NCI-H524 treated with DMSO at 0.1 percent for 48 hours (cell line): ENCODE data around the gene RAB5B.
"Not testable (repeated sequence)": the region's sequence is repeated elsewhere in the genome, so short reads cannot be mapped to it uniquely, and the experiment has no call there.

Experiments used
- DNase-seq: peaks from one replicate; lab custom pipeline; 2025; lab: John Stamatoyannopoulos, UW

RAB5B gene

DNA sequence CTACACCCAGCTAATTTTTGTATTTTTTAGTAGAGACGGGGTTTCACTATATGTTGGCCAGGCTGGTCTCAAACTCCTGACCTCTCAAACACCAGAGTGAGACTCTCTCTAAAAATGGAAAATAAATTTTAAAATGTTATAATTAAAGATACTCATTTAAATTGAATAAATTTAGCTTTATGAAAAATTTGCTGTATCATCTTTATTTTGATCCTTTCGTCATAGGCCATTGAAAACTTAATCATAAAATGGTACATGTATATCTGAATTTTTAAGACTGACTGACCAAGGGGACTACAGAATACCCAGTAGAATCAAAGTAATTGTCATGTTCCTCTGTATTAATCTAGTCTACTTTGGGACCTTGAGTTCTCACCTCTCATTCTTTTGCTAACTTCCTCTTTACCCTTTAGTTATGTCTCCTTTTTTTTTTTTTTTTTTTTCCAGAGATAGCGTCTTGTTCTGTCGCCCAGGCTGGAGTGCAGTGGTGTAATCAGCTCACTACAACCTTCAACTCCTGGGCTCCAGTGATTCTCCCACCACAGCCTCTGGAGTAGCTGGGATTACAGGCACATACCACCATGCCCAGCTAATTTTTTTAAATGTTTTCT is 9.5 kb downstream of the RAB5B start:
- no peak for DNase-seq

- no peak for DNase-seq
Observed at GRCh38 chr12:55984861-55985260, 11.0 kb downstream of the RAB5B start.

DNA sequence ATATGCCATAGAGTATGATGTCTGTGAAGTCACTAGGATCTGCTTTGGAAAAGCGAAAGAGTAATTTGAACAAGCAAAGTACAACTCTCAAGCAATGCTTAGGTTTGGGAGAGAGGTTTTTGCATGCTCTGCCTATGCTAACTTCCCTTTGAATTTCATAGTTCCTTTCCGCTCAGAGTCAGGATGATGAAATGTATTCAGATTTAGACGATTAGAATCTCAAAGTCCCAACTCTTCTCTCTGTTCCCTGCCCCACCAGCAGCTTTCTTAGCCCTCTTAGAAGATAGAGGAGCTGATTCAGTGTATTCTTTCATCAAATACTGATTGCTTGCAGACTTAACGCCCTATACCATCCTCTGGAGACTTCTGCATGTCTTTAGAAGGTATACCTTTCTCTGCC is 11.5 kb downstream of the RAB5B start:
- DNase-seq, result no peak

- not testable (repeated sequence) for DNase-seq
Observed at GRCh38 chr12:55985976-55986375, 12.1 kb downstream of the RAB5B start.

GRCh38 chr12:55991110-55991509 is 17.2 kb downstream of the RAB5B start:
- DNase-seq, result no peak

GRCh38 chr12:55993230-55993853 is 19.5 kb downstream of the RAB5B start:
- DNase-seq, result no peak

DNA sequence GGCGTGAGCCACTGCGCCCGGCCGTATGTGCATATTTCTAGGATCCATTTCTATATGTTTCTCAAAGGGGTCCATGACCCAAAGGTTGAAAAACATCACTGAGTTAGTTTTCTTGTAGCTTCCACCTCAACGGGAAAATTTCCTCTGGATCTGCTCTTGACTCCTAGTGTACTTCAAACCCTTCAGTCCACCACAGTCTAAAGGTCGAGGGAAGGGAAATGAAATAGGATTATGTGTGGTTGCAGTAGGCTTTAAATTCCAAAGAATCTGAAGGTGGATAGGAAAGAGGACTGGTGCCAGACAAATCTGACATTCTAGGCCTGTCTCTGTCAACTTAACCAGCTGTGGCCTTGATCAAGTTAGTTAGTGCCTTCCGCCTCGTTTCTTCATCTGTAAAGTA is 21.5 kb downstream of the RAB5B start:
- DNase-seq, result no peak

- no peak for DNase-seq
Observed at GRCh38 chr12:55996201-55996714, 22.4 kb downstream of the RAB5B start.

GRCh38 chr12:55996715-55997534 is 23.0 kb downstream of the RAB5B start, which contains the start of gene SUOX:
TSS of gene SUOX (plus strand) at chr12:55997276. CDS start at chr12:56002222, 4,946 bp downstream.
- peak; percentile 56 for DNase-seq

GRCh38 chr12:55997535-55997859 is 23.6 kb downstream of the RAB5B start:
- DNase-seq, result no peak

DNA sequence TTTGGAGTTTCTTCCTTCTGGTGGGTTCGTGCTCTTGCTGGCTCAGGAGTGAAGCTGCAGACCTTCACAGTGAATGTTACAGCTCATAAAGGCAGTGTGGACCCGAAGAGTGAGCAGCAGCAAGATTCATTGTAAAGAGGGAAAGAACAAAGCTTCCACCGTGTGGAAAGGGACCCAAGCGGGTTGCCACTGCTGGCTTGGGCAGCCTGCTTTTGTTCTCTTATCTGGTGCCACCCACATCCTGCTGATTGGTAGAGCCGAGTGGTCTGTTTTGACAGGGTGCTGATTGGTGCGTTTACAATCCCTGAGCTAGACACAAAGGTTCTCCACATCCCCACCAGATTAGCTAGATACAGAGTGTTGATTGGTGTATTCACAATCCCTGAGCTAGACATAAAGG is 25.6 kb downstream of the RAB5B start:
- DNase-seq, result not testable (repeated sequence)

DNA sequence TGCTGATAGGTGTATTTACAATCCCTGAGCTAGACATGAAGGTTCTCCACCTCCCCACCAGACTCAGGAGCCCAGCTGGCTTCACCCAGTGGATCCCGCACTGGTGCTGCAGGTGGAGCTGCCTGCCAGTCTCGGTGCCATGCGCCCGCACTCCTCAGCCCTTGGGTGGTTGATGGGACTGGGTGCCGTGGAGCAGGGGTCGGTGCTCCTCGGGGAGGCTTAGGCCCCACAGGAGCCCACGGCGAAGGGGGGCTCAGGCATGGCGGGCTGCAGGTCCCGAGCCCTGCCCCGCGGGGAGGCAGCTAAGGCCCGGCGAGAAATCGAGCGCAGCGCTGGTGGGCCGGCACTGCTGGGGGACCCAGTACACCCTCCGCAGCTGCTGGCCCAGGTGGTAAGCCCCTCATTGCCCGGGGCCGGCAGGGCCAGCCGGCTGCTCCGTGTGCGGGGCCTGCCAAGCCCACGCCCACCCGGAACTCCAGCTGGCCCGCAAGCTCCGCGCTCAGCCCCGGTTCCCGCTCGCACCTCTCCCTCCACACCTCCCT is 26.2 kb downstream of the RAB5B start:
- DNase-seq, result not testable (repeated sequence)

DNA sequence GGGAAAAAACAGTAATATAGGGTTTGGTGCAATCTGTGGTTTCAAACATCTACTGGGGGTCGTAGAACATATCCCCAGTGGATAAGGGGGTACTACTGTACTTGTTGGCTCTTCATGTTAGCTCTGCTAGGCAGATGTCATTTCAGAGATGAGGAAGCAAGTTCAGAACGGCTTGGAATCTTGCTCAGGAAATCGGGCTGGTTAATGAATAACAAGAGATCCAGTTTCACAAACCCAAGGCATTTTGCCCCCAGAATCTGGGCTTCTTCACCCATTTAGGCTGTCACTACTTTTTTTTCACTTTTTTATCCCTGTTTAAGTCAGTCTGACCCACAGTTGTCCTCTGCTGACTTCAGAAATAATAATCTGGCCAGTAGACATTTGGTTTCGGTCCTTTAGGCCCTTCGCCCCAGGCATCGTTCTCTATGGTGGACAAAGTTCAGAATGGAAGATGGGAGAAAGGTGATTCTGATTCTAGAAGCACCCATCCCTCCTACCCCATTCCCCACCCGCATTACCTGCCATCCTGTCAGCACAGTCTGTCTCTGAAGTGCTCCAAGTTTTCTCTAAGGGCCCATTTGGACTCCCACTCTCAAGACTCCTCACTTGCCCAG is 27.7 kb downstream of the RAB5B start:
- no peak for DNase-seq

DNA sequence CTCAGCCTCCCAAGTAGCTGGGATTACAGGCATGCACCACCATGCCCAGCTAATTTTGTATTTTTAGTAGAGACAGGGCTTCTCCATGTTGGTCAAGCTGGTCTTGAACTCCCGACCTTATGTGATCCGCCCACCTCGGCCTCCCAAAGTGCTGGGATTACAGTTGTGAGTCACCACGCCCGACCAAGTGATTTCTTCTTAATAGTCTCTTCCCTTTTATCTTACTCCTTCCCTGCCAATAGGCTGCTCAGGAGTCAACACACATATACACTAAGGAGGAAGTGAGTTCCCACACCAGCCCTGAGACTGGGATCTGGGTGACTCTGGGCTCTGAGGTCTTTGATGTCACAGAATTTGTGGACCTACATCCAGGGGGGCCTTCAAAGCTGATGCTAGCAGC is 29.5 kb downstream of the RAB5B start:
- DNase-seq, result not testable (repeated sequence)

GRCh38 chr12:56004211-56004610 is 30.3 kb downstream of the RAB5B start:
- DNase-seq, result no peak

DNA sequence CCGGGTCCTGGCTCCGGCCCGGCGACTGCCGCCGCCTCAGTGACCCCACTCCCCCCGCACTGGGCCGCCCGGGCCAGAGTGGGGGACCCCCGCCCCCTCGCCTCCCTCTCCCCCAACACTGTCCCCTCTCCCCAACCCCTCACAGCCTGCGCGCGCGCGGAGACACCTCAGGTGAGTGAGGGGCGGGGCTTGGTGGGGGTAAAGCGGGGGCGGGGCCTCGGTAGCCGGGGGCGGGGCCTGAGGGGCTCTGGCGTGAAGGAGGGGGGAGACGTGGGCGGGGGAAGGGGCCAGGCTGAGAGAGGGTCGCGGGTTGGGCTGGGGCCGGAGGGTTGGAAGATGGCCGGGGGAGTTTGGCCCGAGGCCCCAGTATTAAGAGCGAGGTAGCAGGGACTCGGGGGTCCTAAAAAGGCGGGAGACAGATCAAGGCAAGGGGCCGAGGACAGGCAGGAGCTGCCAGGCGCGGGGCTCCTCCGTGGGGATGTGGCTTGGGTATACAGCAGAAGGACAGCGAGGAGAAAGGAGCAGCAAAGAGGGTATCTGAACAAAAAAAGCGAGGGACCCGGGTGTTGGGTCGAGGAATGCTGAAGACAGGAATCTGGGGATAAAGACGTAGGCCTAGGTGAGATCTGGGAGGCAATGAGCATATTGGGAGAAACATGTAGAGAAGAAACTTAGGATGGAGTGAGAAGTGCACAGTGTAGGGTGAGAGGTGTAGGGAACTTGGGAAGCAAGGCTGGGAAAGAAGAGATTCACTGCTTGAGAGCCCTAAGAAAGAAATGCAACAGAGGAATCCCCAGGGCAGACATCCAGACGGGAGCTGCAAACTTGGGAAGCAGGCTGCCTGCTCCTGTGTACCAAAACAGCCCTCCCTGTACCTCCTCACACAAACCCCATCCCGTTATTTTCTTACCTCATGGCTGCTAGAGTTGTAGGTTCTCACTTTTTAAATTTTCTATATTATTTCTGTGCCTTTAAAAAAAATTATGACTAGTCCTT is 34.0 kb downstream of the RAB5B start:
- DNase-seq, result no peak

DNA sequence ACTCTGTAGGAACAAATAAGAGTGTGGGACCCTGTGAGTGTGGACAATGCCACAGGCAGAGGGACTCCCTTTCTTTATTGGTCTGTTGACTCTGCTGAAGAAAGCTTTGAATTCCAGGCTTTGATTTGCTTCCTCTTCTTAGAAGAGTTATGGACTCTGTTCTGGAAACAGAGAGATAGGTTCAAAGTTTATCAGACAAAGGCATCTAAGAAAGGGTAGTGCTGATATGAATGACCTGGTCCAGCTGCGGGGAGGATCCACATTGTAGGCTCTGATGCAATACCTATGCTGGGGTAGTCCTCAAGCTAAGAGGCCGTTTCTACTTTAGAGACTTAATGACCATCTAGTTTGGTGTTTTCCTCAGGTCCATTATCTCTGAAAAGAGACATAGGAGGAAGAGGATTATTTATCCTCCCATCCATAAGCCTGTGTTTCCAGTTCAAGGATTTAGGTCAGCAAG is 36.3 kb downstream of the RAB5B start:
- no peak for DNase-seq

GRCh38 chr12:56011509-56012090 is 37.7 kb downstream of the RAB5B start:
- DNase-seq, result no peak

DNA sequence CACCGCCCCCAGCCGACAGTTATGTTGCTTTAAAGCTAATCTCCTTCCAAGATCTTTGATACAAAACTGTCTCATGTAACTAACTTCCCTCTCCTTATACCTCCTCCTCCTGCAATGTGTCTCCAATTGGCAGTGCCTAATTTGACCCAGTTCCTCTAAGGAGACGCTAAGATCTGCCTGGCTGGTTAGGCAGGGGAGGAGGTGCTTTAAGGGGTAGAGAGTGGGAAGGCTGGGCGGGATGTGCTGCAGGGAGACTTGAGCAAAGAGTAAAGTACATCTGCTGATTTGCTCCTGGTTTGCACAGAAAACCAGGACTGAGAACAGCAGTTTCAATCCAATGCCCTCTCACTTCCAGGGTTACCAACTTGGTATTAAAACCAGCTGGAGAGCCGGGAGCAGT is 39.6 kb downstream of the RAB5B start:
- DNase-seq, result no peak

- no peak for DNase-seq
Observed at GRCh38 chr12:56014205-56014604, 40.3 kb downstream of the RAB5B start.

DNA sequence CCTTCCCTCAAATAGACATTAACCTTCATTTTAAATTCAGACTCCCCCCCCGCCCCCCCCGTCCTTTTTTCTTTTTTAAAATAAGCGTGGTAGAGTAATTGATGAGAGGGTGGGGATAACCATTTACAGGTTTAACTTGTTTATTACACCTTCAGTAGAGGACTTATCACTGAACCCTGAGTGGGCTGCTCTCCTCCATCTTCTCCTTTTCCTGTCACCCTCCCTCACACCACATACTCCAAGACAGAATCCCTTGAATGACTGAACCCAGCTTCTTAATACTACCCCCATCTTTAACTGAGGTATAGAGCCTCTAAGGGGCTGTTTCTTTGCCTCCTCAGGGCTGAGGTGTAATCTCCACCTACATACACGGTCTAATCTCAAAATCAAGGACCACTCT is 43.3 kb downstream of the RAB5B start:
- no peak for DNase-seq
